HG02943 (cell line): ENCODE data around the gene KLHL11.
A peak's percentile ranks its signal among the peaks of the same experiment; 100 is the strongest.
"Not testable (repeated sequence)": the region's sequence is repeated elsewhere in the genome, so short reads cannot be mapped to it uniquely, and the experiment has no call there.

Experiments used
- ATAC-seq: cut with Tn5 transposase; IDR thresholded peaks from one replicate; pipeline ENCODE4 v1.9.1; 2021; ENCODE audit warnings: mild to moderate bottlenecking, low read depth, moderate library complexity; ENCODE audit not compliant: unreplicated experiment

KLHL11 gene

GRCh38 chr17:41891135-41892020 lies 26.2 kb upstream of the KLHL11 start:
- ATAC-seq: no peak

GRCh38 chr17:41888332-41888965 lies 23.2 kb upstream of the KLHL11 start:
- no peak for ATAC-seq

- ATAC-seq: no peak
Measured at GRCh38 chr17:41885733-41886132, 20.5 kb upstream of the KLHL11 start.

GRCh38 chr17:41882756-41883155 lies 17.5 kb upstream of the KLHL11 start:
- no peak for ATAC-seq

GRCh38 chr17:41880130-41880529 lies 14.9 kb upstream of the KLHL11 start:
- ATAC-seq: no peak

- not testable (repeated sequence) for ATAC-seq
Measured at GRCh38 chr17:41874293-41874670, 9.1 kb upstream of the KLHL11 start.

GRCh38 chr17:41873559-41874292 lies 8.5 kb upstream of the KLHL11 start:
- ATAC-seq: no peak

GRCh38 chr17:41871789-41872188 lies 6.6 kb upstream of the KLHL11 start:
- no peak for ATAC-seq

GRCh38 chr17:41870627-41871026 lies 5.4 kb upstream of the KLHL11 start:
- ATAC-seq: no peak

GRCh38 chr17:41870097-41870496 lies 4.9 kb upstream of the KLHL11 start:
- no peak for ATAC-seq

GRCh38 chr17:41869426-41869825 lies 4.2 kb upstream of the KLHL11 start:
- no peak for ATAC-seq

GRCh38 chr17:41868568-41868967 lies 3.3 kb upstream of the KLHL11 start:
- no peak for ATAC-seq

GRCh38 chr17:41865596-41865893 lies 322 bp upstream of the KLHL11 start:
- ATAC-seq: no peak

GRCh38 chr17:41864498-41864835 lies 756 bp downstream of the KLHL11 start:
- peak; percentile 35 for ATAC-seq

- ATAC-seq: no peak
Measured at GRCh38 chr17:41863074-41863848, 2.0 kb downstream of the KLHL11 start.

GRCh38 chr17:41860254-41860931 lies 4.8 kb downstream of the KLHL11 start:
- ATAC-seq: no peak

GRCh38 chr17:41851382-41851781 lies 13.8 kb downstream of the KLHL11 start:
- not testable (repeated sequence) for ATAC-seq

GRCh38 chr17:41849251-41849990 lies 15.8 kb downstream of the KLHL11 start:
- ATAC-seq: no peak

- no peak for ATAC-seq
Measured at GRCh38 chr17:41848788-41849187, 16.4 kb downstream of the KLHL11 start.

- ATAC-seq: no peak
Measured at GRCh38 chr17:41844971-41845370, 20.3 kb downstream of the KLHL11 start.
